Prostate gland (tissue), 2 donors: ENCODE data around the gene FNBP1L. TPM values are rescaled to one million over a fixed set of nuclear protein-coding genes. Genes with fewer than 3 reads are reported as not detected.

Source experiments
- DNase-seq: peaks from one replicate; pipeline ENCODE4 v3.0.0-alpha.2; 2019; ENCODE audit warnings: low spot score
- H3K27ac ChIP-seq, 2 donors: fragments of 200-600 bp; sonication (generic); 2 replicates each; pipeline ENCODE4 v1.5.1; 2017 to 2019
- H3K27me3 ChIP-seq: fragments of 200-600 bp; sonication (generic); replicated peaks from 2 replicates; pipeline ENCODE4 v1.5.1; 2019; ENCODE audit not compliant: insufficient read depth
- H3K36me3 ChIP-seq, 2 donors: fragments of 200-600 bp; sonication (generic); 1 replicate in 1 of 2; 2 replicates in 1 of 2; pipeline versions ENCODE4 v1.5.1 to v1.8.1; 2017 to 2019
- H3K4me1 ChIP-seq: fragments of 200-600 bp; sonication (generic); replicated peaks from 2 replicates; pipeline ENCODE4 v1.5.1; 2019
- H3K4me3 ChIP-seq, 2 donors: fragments of 200-600 bp; sonication (generic); 2 replicates each; pipeline ENCODE4 v1.5.1; 2017 to 2019
- H3K9me3 ChIP-seq: fragments of 200-600 bp; sonication (generic); 2 replicates; pipeline ENCODE4 v1.5.1; 2017
- POLR2A ChIP-seq: fragments of 450-650 bp; IDR thresholded peaks from one replicate; pipeline ENCODE4 v1.6.1; 2016; ENCODE audit warnings: antibody characterized with exemption, mild to moderate bottlenecking
- POLR2AphosphoS5 ChIP-seq: sonication (generic); formaldehyde crosslinking; IDR thresholded peaks from one replicate; pipeline ENCODE4 v1.6.1; 2017; ENCODE audit warnings: antibody characterized with exemption
- WGBS: methylation state at CpG from one replicate; pipeline ENCODE4 v1.1.5; 2018; 5-methylcytosine and 5-hydroxymethylcytosine counted together
- intact Hi-C: fragments of 100-400 bp; cut with DNase I; formaldehyde crosslinking; loops from one replicate; pipeline ENCODE4 v1.14.2; 2022
- total RNA-seq, 2 donors: library from RNA; depleted of rRNA; stranded (reverse); fragments of >200 nt; gene quantifications; one replicate each; pipeline ENCODE4 v1.1.0, GENCODE V29; 2016
- TF ChIP-seq, protein P1 (sequence below), 4 experiments: fragments of 200-600 bp in 2 of 4; fragments of 450-650 bp in 2 of 4; sonication (generic) in 2 of 4; IDR thresholded peaks; 1 replicate in 3 of 4; 2 replicates in 1 of 4; pipeline ENCODE4 v1.5.1; 2016 to 2019; ENCODE audit warnings: antibody characterized with exemption in 4 of 4, mild to moderate bottlenecking in 2 of 4, moderate library complexity in 2 of 4

FNBP1L gene
- total RNA-seq, 2 donors from 2014 or later: 41.1 to 49.7 TPM

- intact Hi-C loops: no loop called here
- Histone ChIP-seq H3K27me3 (no peaks in the 10 kb centered on the region), H3K9me3 (no peaks in the 10 kb centered on the region), H3K36me3 (no peaks in the 10 kb centered on the region), H3K27ac (no peak overlapping the region), H3K4me1 (peaks cover 7% of the 10 kb centered on the region), H3K4me3 (no peak overlapping the region)
- peak; percentile 89 for DNase-seq
- TF ChIP-seq POLR2AphosphoS5: peak; percentile 90
- TF ChIP-seq, protein P1, sequence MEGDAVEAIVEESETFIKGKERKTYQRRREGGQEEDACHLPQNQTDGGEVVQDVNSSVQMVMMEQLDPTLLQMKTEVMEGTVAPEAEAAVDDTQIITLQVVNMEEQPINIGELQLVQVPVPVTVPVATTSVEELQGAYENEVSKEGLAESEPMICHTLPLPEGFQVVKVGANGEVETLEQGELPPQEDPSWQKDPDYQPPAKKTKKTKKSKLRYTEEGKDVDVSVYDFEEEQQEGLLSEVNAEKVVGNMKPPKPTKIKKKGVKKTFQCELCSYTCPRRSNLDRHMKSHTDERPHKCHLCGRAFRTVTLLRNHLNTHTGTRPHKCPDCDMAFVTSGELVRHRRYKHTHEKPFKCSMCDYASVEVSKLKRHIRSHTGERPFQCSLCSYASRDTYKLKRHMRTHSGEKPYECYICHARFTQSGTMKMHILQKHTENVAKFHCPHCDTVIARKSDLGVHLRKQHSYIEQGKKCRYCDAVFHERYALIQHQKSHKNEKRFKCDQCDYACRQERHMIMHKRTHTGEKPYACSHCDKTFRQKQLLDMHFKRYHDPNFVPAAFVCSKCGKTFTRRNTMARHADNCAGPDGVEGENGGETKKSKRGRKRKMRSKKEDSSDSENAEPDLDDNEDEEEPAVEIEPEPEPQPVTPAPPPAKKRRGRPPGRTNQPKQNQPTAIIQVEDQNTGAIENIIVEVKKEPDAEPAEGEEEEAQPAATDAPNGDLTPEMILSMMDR (IDR thresholded peaks at IDR 0.05): no peak
- TF ChIP-seq POLR2A: no peak
- WGBS: 7% methylated on average over 6 of the region's 6 CpGs
Measured at GRCh38 chr1:93597709-93598108, 149.8 kb downstream of the FNBP1L start.

GRCh38 chr1:93598396-93598795, 150.5 kb downstream of the FNBP1L start:
- Histone ChIP-seq H3K27ac (no peak overlapping the region), H3K4me3 (no peak overlapping the region), H3K9me3 (no peaks in the 10 kb centered on the region), H3K36me3 (no peaks in the 10 kb centered on the region), H3K4me1 (peaks cover 7% of the 10 kb centered on the region), H3K27me3 (no peaks in the 10 kb centered on the region)
- intact Hi-C loops: no loop called here
- TF ChIP-seq POLR2AphosphoS5 (no peak), POLR2A (no peak)
- TF ChIP-seq, protein P1 (IDR thresholded peaks at IDR 0.05): no peak
- 50% methylated on average over 2 of the region's 2 CpGs for WGBS
- no peak for DNase-seq

- H3K4me1 ChIP-seq: peaks cover 1% of the 10 kb centered on the region
- no peaks in the 10 kb centered on the region for H3K9me3 ChIP-seq
- H3K36me3 ChIP-seq: no peaks in the 10 kb centered on the region
- TF ChIP-seq POLR2AphosphoS5 (no peak), POLR2A (no peak)
- TF ChIP-seq, protein P1 (IDR thresholded peaks at IDR 0.05): no peak
- no peak overlapping the region for H3K4me3 ChIP-seq
- no peak overlapping the region for H3K27ac ChIP-seq
- 83% methylated on average over 7 of the region's 7 CpGs for WGBS
- intact Hi-C loops: no loop called here
- no peak for DNase-seq
- no peaks in the 10 kb centered on the region for H3K27me3 ChIP-seq
Measured at GRCh38 chr1:93598861-93599439, 151.0 kb downstream of the FNBP1L start.

GRCh38 chr1:93599479-93599878, 151.6 kb downstream of the FNBP1L start:
- H3K4me3 ChIP-seq: no peak overlapping the region
- no peaks in the 10 kb centered on the region for H3K4me1 ChIP-seq
- intact Hi-C loops: no loop called here
- H3K27me3 ChIP-seq: no peaks in the 10 kb centered on the region
- H3K27ac ChIP-seq: no peak overlapping the region
- H3K9me3 ChIP-seq: no peaks in the 10 kb centered on the region
- TF ChIP-seq, protein P1 (IDR thresholded peaks at IDR 0.05): no peak
- no peaks in the 10 kb centered on the region for H3K36me3 ChIP-seq
- 92% methylated on average over 6 of the region's 6 CpGs for WGBS
- DNase-seq: no peak

DNA sequence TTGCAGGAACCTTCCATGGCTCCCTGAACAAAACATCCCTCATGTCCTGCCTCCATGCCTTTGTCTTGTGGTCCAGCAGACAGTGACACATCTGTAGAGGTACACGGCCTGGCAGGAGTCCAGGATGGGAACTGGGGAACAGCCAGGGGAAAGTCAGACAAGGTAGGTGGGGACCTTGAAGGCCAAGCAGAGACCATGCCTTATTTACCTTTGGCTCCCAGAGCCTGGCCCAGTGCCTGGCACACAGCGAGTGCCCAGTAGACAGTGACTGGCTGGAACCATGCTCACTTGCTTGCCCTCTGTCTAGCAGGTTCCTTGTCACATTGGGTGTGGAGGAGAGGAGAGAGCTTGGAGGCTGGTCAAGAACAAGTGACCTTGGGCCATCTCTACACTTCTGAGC, 152.7 kb downstream of the FNBP1L start:
- no peaks in the 10 kb centered on the region for H3K9me3 ChIP-seq
- no peaks in the 10 kb centered on the region for H3K36me3 ChIP-seq
- H3K27me3 ChIP-seq: no peaks in the 10 kb centered on the region
- H3K27ac ChIP-seq: no peak overlapping the region
- intact Hi-C loops: no loop called here
- TF ChIP-seq POLR2A: no peak
- TF ChIP-seq POLR2AphosphoS5: no peak
- TF ChIP-seq, protein P1 (IDR thresholded peaks at IDR 0.05): no peak
- H3K4me1 ChIP-seq: no peaks in the 10 kb centered on the region
- H3K4me3 ChIP-seq: no peak overlapping the region
- WGBS: 58% methylated on average over 2 of the region's 2 CpGs
- DNase-seq: no peak
